NCI-H526 treated with DMSO at 0.1 percent for 48 hours (cell line): ENCODE data around the gene NLRC5.
"Not testable (repeated sequence)": the region's sequence is repeated elsewhere in the genome, so short reads cannot be mapped to it uniquely, and the experiment has no call there.

ENCODE experiments used
- DNase-seq: peaks from one replicate; lab custom pipeline; 2025; lab: John Stamatoyannopoulos, UW

The NLRC5 gene

GRCh38 chr16:56964243-56965148, 24.9 kb upstream of the NLRC5 start:
- DNase-seq: peak; percentile 29

GRCh38 chr16:56965149-56966092, 23.9 kb upstream of the NLRC5 start:
- no peak for DNase-seq

GRCh38 chr16:56966093-56966475, 23.3 kb upstream of the NLRC5 start:
- no peak for DNase-seq

- no peak for DNase-seq
Observed at GRCh38 chr16:56967733-56968132, 21.6 kb upstream of the NLRC5 start.

GRCh38 chr16:56969769-56970168, 19.6 kb upstream of the NLRC5 start:
- DNase-seq: no peak

GRCh38 chr16:56970934-56971767, 18.2 kb upstream of the NLRC5 start:
- no peak for DNase-seq

- no peak for DNase-seq
Observed at GRCh38 chr16:56971768-56972043, 17.7 kb upstream of the NLRC5 start.

GRCh38 chr16:56972403-56973293, 16.7 kb upstream of the NLRC5 start:
- DNase-seq: no peak

- no peak for DNase-seq
Observed at GRCh38 chr16:56973294-56973689, 16.1 kb upstream of the NLRC5 start.

- DNase-seq: not testable (repeated sequence)
Observed at GRCh38 chr16:56973899-56974298, 15.5 kb upstream of the NLRC5 start.

- DNase-seq: no peak
Observed at GRCh38 chr16:56974549-56975300, 14.6 kb upstream of the NLRC5 start.

- DNase-seq: no peak
Observed at GRCh38 chr16:56975714-56976113, 13.6 kb upstream of the NLRC5 start.

GRCh38 chr16:56977216-56977615, 12.1 kb upstream of the NLRC5 start:
- no peak for DNase-seq

GRCh38 chr16:56977823-56978430, 11.4 kb upstream of the NLRC5 start:
- no peak for DNase-seq

- DNase-seq: no peak
Observed at GRCh38 chr16:56980201-56980535, 9.2 kb upstream of the NLRC5 start.

- DNase-seq: no peak
Observed at GRCh38 chr16:56980792-56981724, 8.3 kb upstream of the NLRC5 start.

- no peak for DNase-seq
Observed at GRCh38 chr16:56981729-56982271, 7.6 kb upstream of the NLRC5 start.

- no peak for DNase-seq
Observed at GRCh38 chr16:56982695-56983094, 6.7 kb upstream of the NLRC5 start.
